Mammary epithelial cell (primary cell): ENCODE data around the gene KCNJ3.

ENCODE experiments used
- EZH2 ChIP-seq: IDR thresholded peaks from 2 replicates; pipeline ENCODE4 v1.6.1; 2012; ENCODE audit warnings: low read length, inconsistent platforms, borderline replicate concordance
- TF ChIP-seq, protein P1 (sequence below), 2 donors: IDR thresholded peaks in 1 of 2; conservative IDR thresholded peaks in 1 of 2; 2 replicates each; pipeline ENCODE4 v1.5.1; 2011 to 2012; ENCODE audit warnings: inconsistent platforms in 2 of 2, low read length in 2 of 2, mild to moderate bottlenecking in 2 of 2, control low read depth in 1 of 2, low read depth in 1 of 2; ENCODE audit not compliant: insufficient read depth in 1 of 2; ENCODE audit errors: extremely low read depth in 1 of 2

DNA sequence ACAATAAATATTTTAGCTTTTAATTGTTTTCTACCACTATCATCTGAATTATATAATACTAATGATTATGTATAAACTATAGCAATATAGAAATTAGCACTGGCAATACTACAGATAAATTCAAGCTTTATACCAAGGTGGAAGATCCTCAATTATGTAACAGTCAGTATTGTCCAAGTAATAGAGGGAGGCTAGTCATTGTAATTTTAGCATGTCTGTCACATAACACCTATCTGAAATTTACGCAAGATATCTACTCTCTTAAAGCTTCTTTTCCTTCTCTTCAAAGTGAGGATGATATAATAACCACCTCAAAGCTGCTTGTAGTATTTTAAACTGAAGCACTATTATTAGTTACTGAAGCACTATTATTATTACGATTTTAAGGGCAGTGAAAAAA, 12.2 kb downstream of the KCNJ3 start:
- TF ChIP-seq, protein P1, sequence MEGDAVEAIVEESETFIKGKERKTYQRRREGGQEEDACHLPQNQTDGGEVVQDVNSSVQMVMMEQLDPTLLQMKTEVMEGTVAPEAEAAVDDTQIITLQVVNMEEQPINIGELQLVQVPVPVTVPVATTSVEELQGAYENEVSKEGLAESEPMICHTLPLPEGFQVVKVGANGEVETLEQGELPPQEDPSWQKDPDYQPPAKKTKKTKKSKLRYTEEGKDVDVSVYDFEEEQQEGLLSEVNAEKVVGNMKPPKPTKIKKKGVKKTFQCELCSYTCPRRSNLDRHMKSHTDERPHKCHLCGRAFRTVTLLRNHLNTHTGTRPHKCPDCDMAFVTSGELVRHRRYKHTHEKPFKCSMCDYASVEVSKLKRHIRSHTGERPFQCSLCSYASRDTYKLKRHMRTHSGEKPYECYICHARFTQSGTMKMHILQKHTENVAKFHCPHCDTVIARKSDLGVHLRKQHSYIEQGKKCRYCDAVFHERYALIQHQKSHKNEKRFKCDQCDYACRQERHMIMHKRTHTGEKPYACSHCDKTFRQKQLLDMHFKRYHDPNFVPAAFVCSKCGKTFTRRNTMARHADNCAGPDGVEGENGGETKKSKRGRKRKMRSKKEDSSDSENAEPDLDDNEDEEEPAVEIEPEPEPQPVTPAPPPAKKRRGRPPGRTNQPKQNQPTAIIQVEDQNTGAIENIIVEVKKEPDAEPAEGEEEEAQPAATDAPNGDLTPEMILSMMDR (conservative IDR thresholded peaks at IDR 0.05 in 1 of 2, IDR thresholded peaks at IDR 0.05 in 1 of 2; ENCODE audit: extremely low read depth in 1 of 2, insufficient read depth in 1 of 2, low read depth in 1 of 2, low read length in 2 of 2), result no peak
- no peak for TF ChIP-seq EZH2
